LNCaP clone FGC (cell line): ENCODE measurements around the gene PAQR7.
A peak's percentile ranks its signal among the peaks of the same experiment; 100 is the strongest.

Source experiments
- DNase-seq: peaks from one replicate; pipeline ENCODE4 v3.0.0-alpha.2; 2011; ENCODE audit warnings: low read depth
- H3K4me3 ChIP-seq: 2 replicates; pipeline ENCODE4 v1.5.1; 2011; ENCODE audit warnings: mild to moderate bottlenecking, low read depth, low read length, control low read depth
- TF ChIP-seq, protein P1 (sequence below): IDR thresholded peaks from 2 replicates; pipeline ENCODE4 v1.5.1; 2012; ENCODE audit warnings: mild to moderate bottlenecking; ENCODE audit not compliant: control insufficient read depth, insufficient read depth; ENCODE audit errors: extremely low read depth

The PAQR7 gene

DNA sequence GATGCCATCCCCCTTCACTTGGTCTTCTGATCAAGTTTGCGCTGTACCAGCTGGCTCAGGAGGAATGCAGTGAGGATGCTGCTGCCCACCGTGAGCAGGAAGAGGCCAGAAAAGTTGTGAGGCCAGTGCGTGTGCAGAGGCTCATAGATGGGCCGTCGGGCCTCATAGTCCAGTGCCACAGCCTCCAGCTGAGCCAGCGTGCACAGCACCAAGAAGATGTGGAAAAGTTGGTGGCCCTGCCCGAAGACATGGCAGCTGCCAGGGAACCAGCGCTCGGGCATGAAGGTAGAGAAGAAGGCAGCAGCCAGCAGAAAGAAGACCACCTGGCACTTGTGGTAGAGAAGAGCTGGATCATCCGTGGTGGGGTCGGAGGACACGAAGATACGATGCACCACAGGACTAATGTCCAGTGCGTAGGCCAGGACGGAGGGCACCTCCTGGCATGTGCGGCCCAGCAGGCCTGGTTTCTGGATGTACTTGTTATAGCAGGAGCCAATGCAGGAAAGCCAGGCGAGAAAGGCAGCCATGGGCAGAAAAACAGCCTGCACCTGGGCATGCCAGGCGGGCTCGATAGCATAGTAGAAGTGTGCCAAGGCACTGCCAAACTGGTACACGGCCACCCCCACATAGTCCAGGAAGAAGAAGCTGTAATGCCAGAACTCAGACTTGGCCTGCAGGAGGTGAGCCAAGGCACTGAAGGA is 12.6 kb downstream of the PAQR7 start:
- H3K4me3 ChIP-seq, result no peak overlapping the region

DNA sequence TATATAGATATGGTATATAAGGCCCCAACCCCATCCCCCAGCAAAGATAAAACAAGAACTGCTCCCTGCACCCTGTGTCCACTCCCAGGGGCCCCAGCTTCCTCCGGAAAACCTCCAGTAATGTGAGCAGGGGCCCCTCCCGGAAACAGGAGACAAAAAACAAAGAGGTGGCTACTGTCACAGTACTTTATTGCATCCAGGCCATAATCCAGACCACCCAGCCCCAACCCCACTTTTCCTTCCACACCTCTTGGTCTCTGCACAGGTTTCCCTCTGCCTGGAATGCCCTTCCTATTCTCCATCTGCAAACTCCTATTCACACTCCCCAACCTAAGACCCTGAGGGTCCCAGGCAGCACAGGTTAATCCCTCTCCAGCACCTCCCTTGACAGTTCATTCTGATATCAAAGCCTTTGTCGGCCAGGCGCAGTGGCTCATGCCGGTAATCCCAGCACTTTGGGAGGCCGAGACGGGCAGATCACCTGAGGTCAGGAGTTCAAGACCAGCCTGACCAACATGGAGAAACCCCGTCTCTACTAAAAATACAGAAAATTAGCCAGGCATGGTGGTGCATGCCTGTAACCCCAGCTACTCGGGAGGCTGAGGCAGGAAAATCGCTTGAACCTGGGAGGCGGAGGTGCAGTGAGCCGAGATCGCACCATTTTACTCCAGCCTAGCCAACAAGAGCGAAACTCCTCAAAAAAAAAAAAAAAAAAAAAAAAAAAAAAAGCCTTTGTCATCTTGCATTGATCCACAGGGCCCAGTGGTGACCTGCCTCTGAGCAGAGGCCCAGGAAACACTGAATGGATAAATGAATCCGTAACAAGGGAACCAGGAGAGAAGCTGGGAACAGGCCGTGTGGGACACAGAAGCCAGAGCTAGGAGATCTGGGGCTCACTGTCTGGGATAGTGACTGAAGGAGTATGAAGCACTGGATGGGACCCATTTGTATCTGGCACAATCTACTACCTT is 13.9 kb downstream of the PAQR7 start:
- TF ChIP-seq, protein P1, sequence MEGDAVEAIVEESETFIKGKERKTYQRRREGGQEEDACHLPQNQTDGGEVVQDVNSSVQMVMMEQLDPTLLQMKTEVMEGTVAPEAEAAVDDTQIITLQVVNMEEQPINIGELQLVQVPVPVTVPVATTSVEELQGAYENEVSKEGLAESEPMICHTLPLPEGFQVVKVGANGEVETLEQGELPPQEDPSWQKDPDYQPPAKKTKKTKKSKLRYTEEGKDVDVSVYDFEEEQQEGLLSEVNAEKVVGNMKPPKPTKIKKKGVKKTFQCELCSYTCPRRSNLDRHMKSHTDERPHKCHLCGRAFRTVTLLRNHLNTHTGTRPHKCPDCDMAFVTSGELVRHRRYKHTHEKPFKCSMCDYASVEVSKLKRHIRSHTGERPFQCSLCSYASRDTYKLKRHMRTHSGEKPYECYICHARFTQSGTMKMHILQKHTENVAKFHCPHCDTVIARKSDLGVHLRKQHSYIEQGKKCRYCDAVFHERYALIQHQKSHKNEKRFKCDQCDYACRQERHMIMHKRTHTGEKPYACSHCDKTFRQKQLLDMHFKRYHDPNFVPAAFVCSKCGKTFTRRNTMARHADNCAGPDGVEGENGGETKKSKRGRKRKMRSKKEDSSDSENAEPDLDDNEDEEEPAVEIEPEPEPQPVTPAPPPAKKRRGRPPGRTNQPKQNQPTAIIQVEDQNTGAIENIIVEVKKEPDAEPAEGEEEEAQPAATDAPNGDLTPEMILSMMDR, result no peak
- DNase-seq, result no peak
- no peak overlapping the region for H3K4me3 ChIP-seq

More for the DNA sequence above, 12.6 kb downstream of the PAQR7 start:
- DNase-seq, result no peak
- TF ChIP-seq, protein P1, result no peak

DNA sequence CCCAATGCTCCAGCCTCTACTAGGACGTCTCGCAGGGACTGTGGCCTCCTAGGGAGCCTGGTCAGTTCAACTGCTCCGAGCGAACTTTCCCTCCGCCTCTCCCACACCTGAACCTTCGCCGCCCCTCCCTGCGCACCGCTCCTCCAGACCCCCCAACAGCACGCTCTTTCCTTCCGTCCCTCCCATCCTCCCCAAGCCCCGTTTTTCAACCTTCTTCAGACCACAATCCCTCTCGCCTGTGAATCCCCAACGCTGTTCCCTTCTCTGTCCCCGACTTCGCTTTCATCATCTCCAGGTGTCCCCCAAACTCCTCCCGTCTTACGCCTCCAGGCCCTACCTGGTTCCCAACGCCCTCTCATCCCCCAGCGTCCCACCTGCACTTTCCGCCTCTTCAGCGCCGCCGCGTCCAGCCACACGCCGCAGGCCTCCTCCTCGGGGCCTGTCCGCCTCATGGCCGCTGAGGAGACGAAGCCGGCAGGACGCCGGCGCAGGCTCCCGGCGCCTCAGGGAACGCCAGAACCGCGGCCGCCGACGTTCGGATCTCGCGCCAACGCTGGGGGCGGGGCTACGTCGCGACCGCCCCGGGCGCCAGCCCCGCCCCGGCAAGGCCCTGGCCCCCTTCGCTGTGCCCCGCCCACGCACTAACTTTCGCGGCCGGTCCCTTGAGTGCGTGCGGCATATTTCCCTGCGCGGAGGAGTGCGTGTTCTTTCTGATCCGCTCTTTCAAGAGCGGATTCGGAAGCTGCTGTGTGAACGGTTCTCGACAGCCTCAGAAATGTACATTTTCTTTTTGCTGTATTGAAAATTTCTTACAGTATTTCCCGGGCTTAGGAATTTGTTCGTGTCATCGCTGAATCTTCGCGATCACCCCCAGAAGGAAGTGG is 16.4 kb downstream of the PAQR7 start, which contains the start of gene AUNIP:
Gene AUNIP, minus strand, starts transcription at position 552 of the 884 bp plus-strand sequence. Its CDS starts 100 bp downstream, at position 452.
- no peak for DNase-seq
- peak within 1 kb of the TSS; percentile 60 for H3K4me3 ChIP-seq
- TF ChIP-seq, protein P1, result no peak

DNA sequence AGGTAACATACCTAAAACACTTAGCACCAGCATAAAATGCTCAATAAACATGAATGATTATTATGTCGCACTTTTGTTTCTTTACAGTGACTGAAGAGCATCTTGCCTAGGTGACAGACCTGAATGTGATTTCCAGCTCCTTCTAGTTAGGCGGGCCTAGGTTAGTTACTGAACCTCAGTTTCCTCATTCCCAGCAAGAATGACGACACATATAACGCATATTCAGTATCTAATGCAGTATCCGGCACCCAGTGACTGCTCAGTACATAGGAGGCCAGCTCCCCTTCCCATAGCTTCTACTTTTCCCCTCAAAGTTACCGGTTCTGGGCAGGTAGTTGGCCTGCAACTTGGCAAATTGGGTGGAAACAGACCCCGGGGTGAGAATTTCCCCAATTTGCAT is 17.0 kb downstream of the PAQR7 start:
- DNase-seq, result no peak
- H3K4me3 ChIP-seq, result peak overlapping the region; percentile 60
- TF ChIP-seq, protein P1, result no peak

DNA sequence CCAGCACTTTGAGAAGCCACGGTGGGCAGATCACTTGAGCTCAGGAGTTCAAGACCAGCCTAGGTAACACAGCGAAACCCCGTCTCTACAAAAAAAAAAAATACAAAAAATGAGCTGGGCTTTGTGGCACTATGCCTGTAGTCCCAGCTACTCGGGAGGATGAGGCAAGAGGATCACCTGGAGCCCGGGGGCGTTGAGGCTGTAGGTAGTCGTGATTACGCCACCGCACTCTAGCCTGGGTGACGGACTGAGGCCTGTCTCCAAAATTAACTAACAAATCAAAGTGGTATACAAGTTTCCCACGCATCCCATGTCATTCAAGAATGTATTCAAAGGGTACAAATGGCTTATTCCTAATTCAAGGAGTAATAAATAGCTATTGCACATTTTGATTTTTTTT is 18.7 kb downstream of the PAQR7 start:
- TF ChIP-seq, protein P1, result no peak
- no peak for DNase-seq
- no peak overlapping the region for H3K4me3 ChIP-seq

DNA sequence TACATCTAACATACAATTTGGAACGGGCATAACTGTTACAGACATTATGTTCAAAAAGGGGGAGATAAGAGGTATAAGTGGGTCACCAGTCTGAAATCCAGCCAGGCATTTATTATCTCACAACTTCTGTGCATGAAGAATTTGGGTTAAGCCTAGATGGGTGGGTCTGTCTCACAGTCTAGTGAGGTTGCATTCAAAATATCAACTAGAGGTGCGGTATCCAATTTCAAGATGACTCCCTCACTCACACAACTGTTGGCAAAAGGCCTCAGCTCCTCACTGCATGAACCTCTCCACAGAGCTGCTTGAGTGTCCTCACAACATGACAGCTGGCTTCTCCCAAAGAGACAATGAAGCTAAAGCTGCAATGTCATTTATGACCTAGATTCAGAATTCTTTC is 21.0 kb downstream of the PAQR7 start:
- no peak overlapping the region for H3K4me3 ChIP-seq
- no peak for DNase-seq
- TF ChIP-seq, protein P1, result no peak
